SK-N-MC (cell line): Measurements from ENCODE around the gene ASF1B.

ENCODE experiments used
- EZH2 ChIP-seq: fragments of 200-600 bp; sonication (generic); IDR thresholded peaks from one replicate; pipeline ENCODE4 v1.6.1; 2017; ENCODE audit warnings: antibody characterized with exemption
- FOXP2 ChIP-seq: optimal IDR thresholded peaks from 2 replicates; pipeline ENCODE3; 2011; ENCODE audit warnings: mild to moderate bottlenecking, moderate library complexity; ENCODE audit not compliant: insufficient read depth; ENCODE audit errors: extremely low read length, control extremely low read depth
- POLR2AphosphoS5 ChIP-seq: IDR thresholded peaks from 2 replicates; pipeline ENCODE4 v1.6.1; 2012; ENCODE audit warnings: mild to moderate bottlenecking, low read depth, low read length, borderline replicate concordance

- no peak for TF ChIP-seq EZH2
- TF ChIP-seq POLR2AphosphoS5: peak; percentile 5; the same call in 1 of the 2 replicates
- no peak for TF ChIP-seq FOXP2
Observed at GRCh38 chr19:14091081-14091812, 45.1 kb downstream of the ASF1B start.
